Posterior vena cava (tissue), 2 donors: ENCODE measurements around the gene FAM168A. TPM values are rescaled to one million over a fixed set of nuclear protein-coding genes. Genes with fewer than 3 reads are reported as not detected.

Experiments
- DNase-seq: peaks from one replicate; pipeline ENCODE4 v3.0.0-alpha.2; 2020; ENCODE audit warnings: low spot score
- intact Hi-C, 2 donors: fragments of 100-400 bp; cut with DNase I; formaldehyde crosslinking; loops; one replicate each; pipeline versions ENCODE4 v1.14.1 to v1.14.2; 2022 to 2023
- total RNA-seq, 2 donors: library from RNA; stranded (reverse); fragmentation: NEBNext Ultra II Directional; extraction: Animal tissue kit (Norgen Biotek cat#: 25700); gene quantifications; one replicate each; pipeline ENCODE4 v1.2.1, GENCODE V29; 2021
- donor health status: DM: yes; HTN: yes; CAD: no.
- donor health status: DM: yes; HTN: yes; CAD: no.

Gene FAM168A
- total RNA-seq, 2 donors from 2014 or later, result 32.7 to 38.3 TPM

DNA sequence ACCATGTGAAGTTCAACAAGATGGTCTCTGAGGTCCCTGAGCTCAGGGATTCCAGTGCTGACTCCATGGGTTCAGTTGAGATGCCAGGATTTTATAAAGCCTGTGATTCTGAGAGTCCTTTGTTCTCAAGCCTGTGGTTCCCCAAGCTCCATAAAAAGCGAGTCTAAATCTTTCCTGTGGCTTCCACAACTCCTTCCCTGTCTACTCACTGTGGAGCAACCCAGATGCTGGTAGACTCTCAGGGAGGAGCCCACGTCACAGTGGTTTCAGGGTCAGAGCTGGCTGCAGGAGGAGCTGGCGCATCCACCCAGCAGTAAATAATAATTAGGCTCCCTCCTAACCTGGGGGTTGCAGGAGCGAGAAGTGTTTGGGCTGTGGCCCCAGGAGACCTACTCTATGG is 223.8 kb downstream of the FAM168A start:
- DNase-seq, result no peak
- intact Hi-C loops, result no loop called here

DNA sequence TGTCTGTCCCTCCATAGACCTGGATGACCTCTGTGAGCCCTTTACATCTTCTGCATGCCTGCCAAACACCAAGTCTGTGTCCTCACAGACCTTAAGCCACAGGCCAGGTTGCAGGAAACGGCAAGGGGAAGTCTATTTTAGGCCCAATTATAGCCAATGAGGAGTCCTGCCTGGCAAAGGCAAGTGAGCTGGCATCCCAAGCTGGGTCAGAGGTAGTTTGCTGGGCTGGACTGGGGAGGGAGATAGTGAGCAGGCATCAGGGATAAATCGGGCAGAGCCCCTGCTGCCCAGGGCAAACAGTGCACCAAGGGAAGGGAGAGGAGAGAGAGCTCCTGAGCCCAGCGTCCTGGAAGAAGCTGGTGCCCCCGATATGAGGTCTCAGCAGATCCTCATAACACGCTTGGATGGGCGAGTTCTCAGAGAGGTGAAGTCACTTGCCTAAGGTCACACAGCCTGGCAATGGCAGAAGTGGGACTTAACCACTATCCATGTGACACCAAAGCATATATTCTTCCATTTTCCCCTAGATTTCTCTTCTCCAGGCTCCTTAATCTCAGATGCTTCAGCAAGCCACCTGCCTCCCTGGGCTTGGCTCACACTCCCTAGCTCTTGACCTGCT is 225.4 kb downstream of the FAM168A start:
- no peak for DNase-seq
- intact Hi-C loops, result no loop called here

DNA sequence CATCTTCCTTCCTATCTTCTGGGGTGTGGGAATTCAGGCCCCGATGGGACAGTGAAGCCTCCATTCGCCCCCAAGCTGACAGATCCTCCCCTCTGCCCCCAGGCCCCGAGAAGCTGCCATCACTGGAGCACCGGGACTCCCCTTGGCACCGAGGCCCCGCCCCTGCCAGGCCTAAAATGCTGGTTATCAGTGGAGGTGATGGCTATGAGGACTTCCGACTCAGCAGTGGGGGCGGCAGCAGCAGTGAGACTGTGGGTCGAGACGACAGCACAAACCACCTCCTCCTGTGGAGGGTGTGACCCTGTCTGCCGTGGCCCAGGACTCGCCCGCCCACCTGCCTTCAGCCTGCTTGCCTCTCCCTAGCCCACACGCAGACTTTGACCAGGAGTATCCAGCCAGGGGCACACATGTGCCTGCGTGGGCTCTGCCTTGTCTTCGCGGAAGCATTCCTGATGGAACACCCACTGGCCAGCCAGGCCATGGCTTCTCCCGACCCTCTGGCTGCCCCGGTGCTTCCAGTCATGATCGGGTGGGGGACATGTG is 230.4 kb downstream of the FAM168A start:
- intact Hi-C loops, result no loop called here
- no peak for DNase-seq

DNA sequence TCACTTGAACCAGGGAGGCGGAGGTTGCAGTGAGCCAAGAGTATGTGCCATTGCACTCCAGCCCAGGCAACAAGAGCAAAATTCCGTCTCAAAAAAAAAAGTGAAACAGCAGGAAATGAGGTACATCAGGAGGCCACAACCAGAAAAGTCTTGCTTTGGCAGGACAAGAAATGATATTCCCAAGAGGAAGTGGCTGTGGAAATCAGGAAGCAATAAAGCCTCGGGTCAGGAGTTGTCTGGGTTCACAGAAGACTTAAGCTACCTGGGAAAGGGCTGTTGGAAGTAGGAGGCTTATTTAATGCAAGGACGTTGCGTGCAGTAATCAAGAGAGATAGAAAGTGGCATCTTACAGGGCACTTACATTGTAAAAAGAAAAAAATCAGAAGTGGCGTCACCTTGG is 231.0 kb downstream of the FAM168A start:
- intact Hi-C loops, result no loop called here
- DNase-seq, result no peak

DNA sequence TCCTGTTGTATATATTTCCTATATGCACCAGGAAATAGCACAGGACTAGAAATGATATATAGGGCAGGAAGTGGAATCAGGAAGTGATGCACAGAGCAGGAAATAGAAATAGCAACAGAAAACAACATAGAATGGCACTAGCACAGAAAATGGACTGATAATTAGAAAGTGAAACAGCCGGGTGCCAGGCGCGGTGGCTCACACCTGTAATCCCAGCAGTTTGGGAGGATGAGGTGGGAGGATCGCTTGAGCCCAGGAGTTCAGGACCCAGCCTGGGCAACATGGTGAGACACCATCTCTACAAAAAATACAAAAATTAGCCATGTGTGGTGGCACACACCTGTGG is 231.7 kb downstream of the FAM168A start:
- DNase-seq, result no peak
- intact Hi-C loops, result no loop called here

DNA sequence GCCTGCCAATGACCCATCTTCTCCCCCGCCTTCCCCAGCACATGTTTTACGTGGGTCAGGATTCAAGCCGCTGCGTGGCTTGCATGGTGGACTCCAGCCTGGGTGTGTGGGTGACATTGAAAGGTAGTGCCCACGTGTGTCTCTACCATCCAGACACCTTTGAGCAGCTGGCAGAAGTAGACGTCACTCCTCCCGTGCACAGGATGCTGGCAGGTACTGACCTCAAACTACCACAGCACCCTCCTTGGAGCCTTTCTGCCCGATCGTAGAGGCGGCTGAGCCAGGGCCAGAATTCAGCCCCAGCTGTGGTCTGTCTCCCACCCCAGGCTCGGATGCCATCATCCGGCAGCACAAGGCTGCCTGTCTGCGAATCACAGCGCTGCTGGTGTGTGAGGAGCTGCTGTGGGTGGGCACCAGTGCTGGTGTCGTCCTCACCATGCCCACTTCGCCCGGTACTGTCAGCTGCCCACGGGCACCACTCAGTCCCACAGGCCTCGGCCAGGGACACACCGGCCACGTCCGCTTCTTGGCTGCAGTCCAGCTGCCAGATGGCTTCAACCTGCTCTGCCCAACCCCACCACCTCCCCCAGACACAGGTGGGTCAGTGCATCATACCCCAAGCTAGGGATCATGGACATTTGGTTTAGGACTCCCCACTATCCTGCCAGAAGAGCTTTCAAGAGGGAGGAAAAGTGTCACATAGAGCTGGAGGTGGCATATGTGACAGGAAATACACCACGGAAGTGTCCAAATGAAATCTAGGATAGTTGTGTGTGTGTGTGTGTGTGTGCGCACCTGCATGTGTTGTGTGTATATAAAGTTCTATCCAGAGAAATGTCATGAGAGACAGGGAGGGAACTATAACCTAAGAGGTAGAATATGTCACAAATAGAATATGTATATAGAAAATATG is 232.3 kb downstream of the FAM168A start:
- no peak for DNase-seq
- intact Hi-C loops, result no loop called here

DNA sequence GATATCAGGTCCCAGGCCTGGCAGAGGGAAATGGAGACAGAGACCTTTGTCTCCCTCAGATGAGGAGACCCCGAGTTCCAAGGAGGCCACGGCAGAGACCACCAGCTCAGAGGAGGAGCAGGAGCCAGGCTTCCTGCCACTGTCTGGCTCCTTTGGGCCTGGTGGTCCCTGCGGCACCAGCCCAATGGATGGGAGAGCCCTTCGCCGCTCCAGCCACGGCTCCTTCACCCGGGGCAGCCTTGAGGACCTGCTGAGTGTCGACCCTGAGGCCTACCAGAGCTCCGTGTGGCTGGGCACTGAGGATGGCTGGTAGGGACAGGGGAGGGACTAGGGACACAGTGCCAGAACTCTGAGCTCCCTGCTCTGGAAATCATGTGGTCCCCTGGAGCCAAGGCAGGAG is 234.8 kb downstream of the FAM168A start:
- intact Hi-C loops, result no loop called here
- DNase-seq, result no peak

DNA sequence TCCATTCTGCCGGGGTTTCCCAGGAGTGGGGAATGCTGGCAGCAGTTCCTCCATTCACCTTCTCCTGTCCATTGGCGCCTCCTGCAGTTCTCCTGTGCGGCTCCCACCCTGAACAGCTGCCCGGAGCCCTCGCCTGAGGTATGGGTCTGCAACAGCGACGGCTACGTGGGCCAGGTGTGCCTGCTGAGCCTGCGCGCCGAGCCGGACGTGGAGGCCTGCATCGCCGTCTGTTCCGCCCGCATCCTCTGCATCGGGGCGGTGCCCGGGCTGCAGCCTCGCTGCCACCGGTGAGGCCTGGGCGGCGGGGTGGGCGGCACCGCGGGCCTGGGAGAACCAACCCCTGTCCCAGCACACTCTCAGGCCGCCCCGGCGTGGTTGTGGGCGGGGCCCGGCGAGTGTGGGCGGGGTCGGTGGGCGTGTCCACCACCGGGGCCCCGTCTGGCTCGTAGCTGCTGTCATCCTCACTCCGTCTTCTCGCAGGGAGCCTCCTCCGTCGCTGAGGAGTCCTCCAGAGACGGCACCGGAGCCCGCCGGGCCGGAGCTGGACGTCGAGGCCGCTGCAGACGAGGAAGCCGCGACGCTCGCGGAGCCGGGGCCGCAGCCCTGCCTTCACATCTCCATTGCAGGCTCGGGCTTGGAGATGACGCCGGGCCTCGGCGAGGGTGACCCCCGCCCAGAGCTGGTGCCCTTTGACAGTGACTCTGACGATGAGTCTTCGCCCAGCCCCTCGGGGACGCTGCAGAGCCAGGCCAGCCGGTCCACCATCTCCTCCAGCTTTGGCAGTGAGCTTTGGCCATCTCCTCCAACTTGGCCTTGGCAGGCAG is 235.7 kb downstream of the FAM168A start:
- intact Hi-C loops, result no loop called here
- DNase-seq, result no peak

DNA sequence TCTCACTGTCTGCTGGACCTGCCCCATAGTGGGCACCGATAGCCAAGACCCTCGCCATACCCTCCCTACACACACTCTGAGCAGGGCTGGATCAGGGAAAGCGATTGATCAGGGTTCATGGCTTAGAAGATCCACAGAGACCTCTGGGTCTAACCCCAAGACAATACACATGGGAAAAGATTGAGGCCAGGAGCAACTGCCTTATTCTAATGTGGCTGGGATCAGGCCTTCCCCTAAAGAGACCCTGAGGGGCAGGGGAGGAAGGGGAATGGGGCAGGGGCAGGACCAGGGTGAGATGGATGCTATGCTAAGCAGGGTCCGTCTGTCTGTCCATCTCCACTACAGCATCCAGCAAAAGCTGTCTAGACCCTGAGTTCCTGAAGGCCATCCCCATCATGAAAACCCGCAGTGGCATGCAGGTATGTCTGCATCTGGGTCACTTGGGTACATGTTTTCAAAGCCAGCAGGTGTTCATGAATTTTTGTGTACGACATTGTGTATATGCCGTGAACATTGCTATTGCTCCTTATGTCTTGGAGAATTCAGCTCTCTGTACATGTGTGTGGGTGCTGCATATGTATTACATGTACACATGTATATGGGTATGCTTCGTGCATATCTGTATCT is 237.1 kb downstream of the FAM168A start:
- DNase-seq, result no peak
- intact Hi-C loops, result no loop called here

DNA sequence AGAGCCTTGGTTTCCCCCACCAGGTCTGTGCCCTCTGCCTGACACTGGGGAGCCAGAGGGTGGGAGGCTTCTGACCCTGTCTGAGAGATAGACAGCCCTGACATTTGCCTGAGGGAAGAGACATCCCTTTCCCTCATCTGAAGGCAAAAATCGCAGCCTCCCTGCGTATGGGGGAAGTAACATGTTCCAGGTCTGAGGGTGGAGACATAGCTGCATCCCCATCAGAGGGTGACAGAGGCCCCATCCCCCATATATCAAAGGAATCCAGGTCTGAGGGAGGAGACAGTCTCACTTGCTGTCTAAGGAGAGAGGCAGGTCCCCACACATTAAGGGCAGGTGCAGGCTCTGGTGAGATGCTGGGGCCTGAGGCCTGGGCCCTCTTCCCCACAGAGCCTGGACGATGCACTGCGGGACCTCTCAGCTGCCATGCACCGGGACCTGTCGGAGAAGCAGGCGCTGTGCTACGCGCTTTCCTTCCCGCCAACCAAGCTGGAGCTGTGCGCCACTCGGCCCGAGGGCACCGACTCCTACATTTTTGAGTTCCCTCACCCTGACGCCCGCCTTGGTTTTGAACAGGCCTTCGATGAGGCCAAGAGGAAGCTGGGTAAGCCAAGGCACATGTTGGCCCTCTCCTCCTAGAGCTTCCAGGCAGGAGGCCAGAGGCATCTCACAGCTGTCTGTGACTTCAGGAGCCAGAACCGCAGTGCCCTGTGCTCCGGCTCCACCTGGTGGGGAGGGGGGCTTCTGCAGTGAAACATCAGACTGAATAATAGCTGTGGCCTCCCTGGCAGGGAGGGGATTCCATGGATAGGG is 237.8 kb downstream of the FAM168A start:
- intact Hi-C loops, result no loop called here
- DNase-seq, result no peak

DNA sequence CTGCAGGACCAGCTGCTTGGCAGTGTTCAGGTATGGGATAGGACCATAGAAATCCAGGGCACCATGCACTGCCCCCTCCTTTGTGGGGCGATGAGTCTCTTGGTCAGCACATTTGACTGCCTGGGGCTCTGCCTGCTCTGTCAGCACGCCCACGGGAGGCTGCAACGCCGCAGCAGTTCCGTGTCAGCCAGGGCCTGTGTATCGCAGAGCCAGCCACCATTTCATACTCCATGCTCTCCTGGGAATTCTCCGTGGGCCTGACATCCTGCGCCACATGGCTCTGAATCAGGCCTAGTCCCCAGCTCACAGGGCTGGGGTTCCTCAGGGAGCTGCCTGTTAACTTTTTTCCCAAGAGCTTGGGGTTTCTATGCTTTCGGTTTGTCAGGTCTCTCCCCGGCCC is 238.6 kb downstream of the FAM168A start:
- intact Hi-C loops, result no loop called here
- peak; percentile 88 for DNase-seq

DNA sequence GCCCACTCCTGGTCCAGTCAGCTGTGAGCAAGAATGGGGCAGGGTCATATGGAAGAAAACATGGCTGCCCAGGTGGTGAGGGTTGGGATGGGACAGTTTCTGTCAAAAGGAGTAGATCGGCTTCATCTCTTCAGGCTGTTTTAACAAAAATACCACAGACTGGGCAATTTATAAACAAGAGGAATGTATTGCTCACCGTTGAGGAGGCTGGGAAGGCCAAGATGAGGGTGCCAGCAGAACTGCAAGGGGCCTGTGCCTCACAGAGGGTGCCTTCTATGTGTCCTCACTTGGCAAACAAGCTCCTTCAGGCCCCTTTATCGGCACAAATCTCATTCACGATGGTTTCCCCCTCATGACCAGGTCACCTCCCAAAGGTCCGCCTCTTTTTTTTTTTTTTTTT is 239.8 kb downstream of the FAM168A start:
- no peak for DNase-seq
- intact Hi-C loops, result no loop called here

DNA sequence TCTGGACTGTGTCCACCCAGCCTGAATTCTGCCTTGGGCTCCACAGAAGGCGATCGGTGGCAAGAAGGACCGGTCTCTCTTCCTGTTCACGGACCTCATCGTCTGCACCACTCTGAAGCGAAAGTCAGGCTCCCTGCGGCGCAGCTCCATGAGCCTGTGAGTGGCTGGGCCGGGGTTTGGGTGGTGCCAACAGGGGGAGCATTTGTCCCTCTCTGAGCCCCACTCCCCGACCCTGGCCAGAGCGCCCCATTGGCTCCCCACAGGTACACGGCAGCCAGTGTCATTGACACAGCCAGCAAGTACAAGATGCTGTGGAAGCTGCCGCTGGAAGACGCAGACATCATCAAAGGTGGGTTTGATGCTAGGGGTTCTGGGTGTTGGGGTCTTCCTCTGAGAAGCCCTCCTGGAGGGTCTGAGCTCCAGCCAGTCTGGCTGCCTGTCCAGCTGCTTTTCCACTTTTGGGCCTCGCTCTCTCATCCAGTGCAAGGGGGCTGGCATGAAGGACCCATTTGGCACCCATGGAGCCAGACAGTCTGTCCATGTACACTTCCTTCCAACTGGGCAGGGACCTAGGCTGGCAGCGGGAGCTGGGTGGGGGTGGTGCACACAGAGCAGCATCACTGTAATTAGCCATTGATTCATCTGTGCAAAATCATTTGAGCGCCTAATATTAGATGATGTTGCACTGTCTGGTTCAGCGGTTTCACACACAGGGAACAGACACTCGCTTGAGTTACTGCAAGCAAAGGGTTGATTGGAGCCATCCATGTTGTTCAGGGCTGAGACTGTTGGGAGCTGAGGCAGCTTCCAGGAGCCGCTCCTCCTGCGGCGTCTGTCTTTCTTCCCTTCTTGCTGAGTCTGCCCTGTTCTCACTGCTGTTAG is 240.7 kb downstream of the FAM168A start:
- DNase-seq, result no peak
- intact Hi-C loops, result no loop called here

DNA sequence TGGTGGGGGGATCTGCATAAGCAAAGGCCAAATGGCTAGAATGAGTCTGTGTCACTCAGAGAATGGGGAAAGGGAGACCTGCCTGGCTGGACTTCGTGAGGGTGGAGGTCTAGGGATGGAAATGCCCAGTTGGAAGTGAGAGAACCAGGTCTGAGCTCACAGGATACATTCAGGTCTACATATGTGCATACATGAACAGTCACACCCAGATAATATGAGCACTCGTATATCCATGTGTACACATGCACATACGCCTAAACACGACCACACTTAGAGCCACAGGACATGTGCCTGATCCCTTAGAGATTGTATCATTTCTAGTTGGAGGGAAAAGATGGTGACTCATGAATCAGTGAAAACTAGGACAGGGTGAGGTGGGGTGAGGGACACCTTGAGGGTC is 242.8 kb downstream of the FAM168A start:
- no peak for DNase-seq
- intact Hi-C loops, result no loop called here

DNA sequence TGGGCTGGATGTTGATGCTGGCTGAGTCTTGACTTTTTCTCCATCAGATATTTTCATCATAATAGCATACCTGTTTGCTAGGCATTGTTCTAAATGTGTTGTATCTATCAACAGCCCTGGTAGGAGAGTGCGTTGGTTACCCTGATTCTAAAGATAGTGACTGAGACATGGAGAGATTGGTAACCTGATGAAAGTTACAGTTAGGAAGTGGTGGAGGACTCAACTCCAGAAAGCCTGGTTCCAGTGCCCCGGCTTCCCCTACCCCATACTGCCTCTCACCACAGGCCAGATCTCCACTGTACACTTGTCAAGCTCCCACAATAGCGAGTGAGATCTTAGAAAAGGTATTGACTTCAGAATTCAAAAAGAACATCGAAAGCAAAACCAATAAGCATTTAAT is 244.5 kb downstream of the FAM168A start:
- no peak for DNase-seq
- intact Hi-C loops, result no loop called here

DNA sequence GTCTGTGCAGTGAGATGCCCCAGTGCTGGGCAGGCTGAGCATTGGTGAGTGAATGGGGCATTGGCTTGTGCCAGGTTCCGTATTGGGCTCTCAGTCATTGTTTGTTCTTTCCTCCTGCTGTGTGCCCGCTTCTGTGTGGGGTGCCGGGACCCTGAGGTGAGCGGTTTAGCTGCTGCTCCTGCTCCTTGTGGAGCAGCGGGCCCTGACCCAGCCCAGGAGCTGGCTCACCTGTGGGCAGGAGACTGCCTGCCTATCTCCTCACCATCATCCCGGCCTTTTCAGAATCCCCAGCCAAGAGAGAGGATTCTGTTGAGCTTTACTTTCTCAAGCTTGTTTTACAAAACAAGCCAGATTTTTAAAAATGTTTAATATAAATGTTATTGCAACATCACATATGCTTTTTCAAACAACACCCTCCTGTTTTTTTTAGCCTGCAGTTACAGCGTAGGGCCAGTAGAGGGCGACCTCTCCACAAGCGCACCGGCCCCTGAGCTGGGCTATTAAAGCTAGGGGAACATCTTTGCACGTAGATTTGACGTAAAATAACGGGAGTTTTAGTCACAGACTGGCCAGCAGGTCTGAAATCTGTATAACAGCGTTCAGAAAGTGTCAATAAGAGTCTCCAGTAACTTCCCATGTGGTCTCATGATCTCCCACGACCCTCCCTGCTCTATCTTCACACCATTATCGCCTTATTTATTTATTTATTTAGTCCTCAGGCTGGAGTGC is 246.8 kb downstream of the FAM168A start:
- intact Hi-C loops, result no loop called here

More for the DNA sequence above, 246.8 kb downstream of the FAM168A start:
- peak; percentile 90 for DNase-seq
